B cell (primary cell): ENCODE measurements around the gene PLCB1. TPM values are rescaled to one million over a fixed set of nuclear protein-coding genes. Genes with fewer than 3 reads are reported as not detected.

ENCODE experiments used
- ATAC-seq: fragments of 200-7000 bp; cut with Tn5 transposase; one replicate; pipeline ENCODE4 v1.10.0; 2021; ENCODE audit warnings: low read depth, mild to moderate bottlenecking, moderate number of reproducible peaks, moderate library complexity
- CTCF ChIA-PET: fragments of 350-600 bp; sonication (Branson Sonifier 250); formaldehyde crosslinking; loops from one replicate; lab custom pipeline; 2021; ENCODE audit warnings: antibody characterized with exemption, inconsistent platforms; lab: Charles Lee
- POLR2A ChIA-PET: fragments of 350-600 bp; sonication (Branson Sonifier 250); formaldehyde crosslinking; loops from one replicate; lab custom pipeline; 2021; ENCODE audit warnings: antibody characterized with exemption; lab: Charles Lee
- DNase-seq: peaks from one replicate; pipeline ENCODE4 v3.0.0; 2013
- H2AFZ ChIP-seq: 2 replicates; pipeline ENCODE4 v1.6.1; 2012; ENCODE audit warnings: mild to moderate bottlenecking, low read depth, low read length; ENCODE audit not compliant: insufficient read depth, poor library complexity, severe bottlenecking
- H3K27ac ChIP-seq, 2 donors: 1 replicate in 1 of 2; 2 replicates in 1 of 2; pipeline ENCODE4 v1.5.1; 2012 to 2013; ENCODE audit warnings: low read length in 2 of 2, mild to moderate bottlenecking in 2 of 2, moderate library complexity in 1 of 2
- H3K27me3 ChIP-seq, 4 experiments: fragments of 200-600 bp in 1 of 4; sonication (generic) in 1 of 4; replicated peaks in 1 of 4; 1 replicate in 2 of 4; 2 replicates in 2 of 4; pipeline versions ENCODE4 v1.6.1 to v1.7.0; 2013 to 2016; ENCODE audit warnings: low read length in 3 of 4, mild to moderate bottlenecking in 2 of 4, mixed read lengths in 1 of 4, moderate library complexity in 1 of 4; ENCODE audit not compliant: insufficient read depth in 4 of 4, control insufficient read depth in 3 of 4; ENCODE audit errors: control extremely low read depth in 1 of 4
- H3K36me3 ChIP-seq, 2 experiments: replicated peaks in 1 of 2; 1 replicate in 1 of 2; 2 replicates in 1 of 2; pipeline versions ENCODE4 v1.6.1 to v1.7.1; 2013; ENCODE audit warnings: low read length in 1 of 2; ENCODE audit not compliant: insufficient read depth in 2 of 2, control insufficient read depth in 1 of 2; ENCODE audit errors: control extremely low read depth in 1 of 2, extremely low read depth in 1 of 2
- H3K4me1 ChIP-seq, 2 donors: fragments of 200-600 bp in 1 of 2; sonication (generic) in 1 of 2; 1 replicate in 1 of 2; 2 replicates in 1 of 2; pipeline versions ENCODE4 v1.5.1 to v1.6.1; 2013 to 2017; ENCODE audit warnings: low read length in 2 of 2; ENCODE audit not compliant: control insufficient read depth in 2 of 2, insufficient read depth in 2 of 2
- H3K4me2 ChIP-seq: replicated peaks from 2 replicates; pipeline ENCODE3; 2012; ENCODE audit warnings: mild to moderate bottlenecking, low read depth, low read length; ENCODE audit not compliant: poor library complexity, severe bottlenecking
- H3K4me3 ChIP-seq, 5 experiments: fragments of 200-600 bp in 1 of 5; sonication (generic) in 1 of 5; 1 replicate in 3 of 5; 2 replicates in 2 of 5; pipeline versions ENCODE4 v1.5.1 to v1.7.0; 2011 to 2016; ENCODE audit warnings: low read length in 4 of 5, mild to moderate bottlenecking in 4 of 5, low read depth in 2 of 5, control low read depth in 1 of 5, moderate library complexity in 1 of 5; ENCODE audit not compliant: insufficient read depth in 1 of 5; ENCODE audit errors: control extremely low read depth in 1 of 5, extremely low read depth in 1 of 5
- H3K79me2 ChIP-seq: fragments of 200-600 bp; sonication (generic); one replicate; pipeline ENCODE4 v1.6.0; 2016; ENCODE audit warnings: low read length; ENCODE audit not compliant: control insufficient read depth, insufficient read depth
- H3K9ac ChIP-seq: fragments of 200-600 bp; sonication (generic); 2 replicates; pipeline ENCODE4 v1.6.1; 2017; ENCODE audit warnings: mild to moderate bottlenecking, low read length, moderate library complexity
- H3K9me3 ChIP-seq, 3 donors: one replicate each; pipeline versions ENCODE4 v1.6.1 to v1.7.1; 2013; ENCODE audit warnings: low read length in 2 of 3; ENCODE audit not compliant: control insufficient read depth in 2 of 3, insufficient read depth in 1 of 3; ENCODE audit errors: control extremely low read depth in 1 of 3
- H4K20me1 ChIP-seq: 2 replicates; pipeline ENCODE4 v1.6.0; 2012; ENCODE audit warnings: mild to moderate bottlenecking, low read length; ENCODE audit not compliant: insufficient read depth, control insufficient read depth, poor library complexity, severe bottlenecking
- H3K27ac Mint-ChIP-seq: one replicate; pipeline ENCODE4 v1.8.0; 2021; ENCODE audit warnings: mixed read lengths
- H3K27me3 Mint-ChIP-seq: one replicate; pipeline ENCODE4 v1.8.0; 2021; ENCODE audit warnings: mixed read lengths
- H3K4me1 Mint-ChIP-seq: one replicate; pipeline ENCODE4 v1.8.0; 2021; ENCODE audit warnings: mixed read lengths
- H3K4me3 Mint-ChIP-seq: one replicate; pipeline ENCODE4 v1.8.0; 2021; ENCODE audit warnings: mixed read lengths
- H3K9me3 Mint-ChIP-seq: one replicate; pipeline ENCODE4 v1.8.0; 2022; ENCODE audit warnings: mixed read lengths; ENCODE audit not compliant: insufficient read depth
- CTCF ChIP-seq: fragments of 200-600 bp; IDR thresholded peaks from one replicate; pipeline ENCODE4 v1.8.0; 2022; ENCODE audit warnings: antibody characterized with exemption, mild to moderate bottlenecking
- EZH2 ChIP-seq: IDR thresholded peaks from 2 replicates; pipeline ENCODE4 v1.6.1; 2012; ENCODE audit warnings: borderline replicate concordance, low read depth, mild to moderate bottlenecking, moderate library complexity, low read length; ENCODE audit not compliant: insufficient read depth, poor library complexity, severe bottlenecking
- WGBS: methylation state at CpG from one replicate; pipeline ENCODE4 v1.1.5; 2013; ENCODE audit warnings: missing lambda C conversion rate; ENCODE audit not compliant: insufficient coverage; 5-methylcytosine and 5-hydroxymethylcytosine counted together
- intact Hi-C: fragments of 100-400 bp; cut with micrococcal nuclease; formaldehyde crosslinking; loops from one replicate; pipeline ENCODE4 v1.10.0; 2022
- polyA plus RNA-seq: library from polyadenylated mRNA; depleted of rRNA; stranded (reverse); fragments of >200 nt; gene quantifications from 2 replicates; pipeline ENCODE4 v1.2.3, GENCODE V29; 2012
- total RNA-seq, 2 donors: library from RNA; stranded (reverse); fragments of 120-200 nt in 1 of 2; gene quantifications; 1 replicate in 1 of 2; 2 replicates in 1 of 2; pipeline versions ENCODE4 v1.2.3 to v1.2.4, GENCODE V29; 2013 to 2022

The PLCB1 gene
- total and polyA plus RNA-seq, 2 donors (not counting 1 experiment from before 2014, with no cell fraction given), result 0.18 to 0.47 TPM

- intact Hi-C loops, result no loop called here
- DNase-seq, result no peak
- POLR2A ChIA-PET, result no interaction called here
- no peak overlapping the region for H3K27ac ChIP-seq
- no peak overlapping the region for H2AFZ ChIP-seq
- H3K4me3 Mint-ChIP-seq, result no peak overlapping the region
- H3K27me3 ChIP-seq, result no peaks in the 10 kb centered on the region
- H3K36me3 ChIP-seq, result no peaks in the 10 kb centered on the region
- H3K9me3 ChIP-seq, result no peaks in the 10 kb centered on the region
- CTCF ChIA-PET, result no interaction called here
- H3K4me1 Mint-ChIP-seq, result peaks cover 22% of the 10 kb centered on the region
- no peak for ATAC-seq
- WGBS, result 87% methylated on average over 8 of the region's 8 CpGs
- TF ChIP-seq CTCF, result no peak
- no peak for TF ChIP-seq EZH2
- H3K4me1 ChIP-seq, result peaks cover 7 to 15% of the 10 kb centered on the region in 2 donors
- H3K9me3 Mint-ChIP-seq, result no peaks in the 10 kb centered on the region
- no peak overlapping the region for H3K4me2 ChIP-seq
- no peaks in the 10 kb centered on the region for H3K79me2 ChIP-seq
- no peak overlapping the region for H3K4me3 ChIP-seq
- H3K9ac ChIP-seq, result no peak overlapping the region
- H3K27me3 Mint-ChIP-seq, result no peaks in the 10 kb centered on the region
- H3K27ac Mint-ChIP-seq, result no peak overlapping the region
- no peaks in the 10 kb centered on the region for H4K20me1 ChIP-seq
Measured at GRCh38 chr20:8215361-8215781, 83.3 kb downstream of the PLCB1 start.

- H3K36me3 ChIP-seq, result no peaks in the 10 kb centered on the region
- 100% methylated on average over 1 of the region's 5 CpGs for WGBS
- H3K79me2 ChIP-seq, result no peaks in the 10 kb centered on the region
- ATAC-seq (no peak), DNase-seq (no peak)
- ChIA-PET POLR2A (no interaction called here), CTCF (no interaction called here)
- H3K4me2 ChIP-seq, result no peak overlapping the region
- no peaks in the 10 kb centered on the region for H3K27me3 ChIP-seq
- no peaks in the 10 kb centered on the region for H4K20me1 ChIP-seq
- no peak overlapping the region for H3K27ac Mint-ChIP-seq
- peaks cover 7 to 15% of the 10 kb centered on the region in 2 donors for H3K4me1 ChIP-seq
- H3K27me3 Mint-ChIP-seq, result no peaks in the 10 kb centered on the region
- H3K27ac ChIP-seq, result no peak overlapping the region
- no peak overlapping the region for H3K9ac ChIP-seq
- no peak overlapping the region for H3K4me3 ChIP-seq
- no peaks in the 10 kb centered on the region for H3K9me3 ChIP-seq
- no peaks in the 10 kb centered on the region for H3K9me3 Mint-ChIP-seq
- intact Hi-C loops, result no loop called here
- TF ChIP-seq EZH2 (no peak), CTCF (no peak)
- H3K4me1 Mint-ChIP-seq, result peaks cover 22% of the 10 kb centered on the region
- no peak overlapping the region for H3K4me3 Mint-ChIP-seq
- no peak overlapping the region for H2AFZ ChIP-seq
Measured at GRCh38 chr20:8216375-8217200, 84.5 kb downstream of the PLCB1 start.
